Hepatocyte (in vitro differentiated cells): ENCODE data around the gene EYS.

ENCODE experiments used
- EZH2 ChIP-seq: fragments of 200-600 bp; sonication (generic); IDR thresholded peaks from 2 replicates; pipeline ENCODE4 v1.6.1; 2016; ENCODE audit warnings: antibody characterized with exemption, mild to moderate bottlenecking, borderline replicate concordance
- EZH2phosphoT487 ChIP-seq: fragments of 200-600 bp; sonication (generic); IDR thresholded peaks from one replicate; pipeline ENCODE4 v1.6.1; 2018; ENCODE audit warnings: antibody characterized with exemption, mild to moderate bottlenecking, low read depth, moderate library complexity; ENCODE audit not compliant: unreplicated experiment, severe bottlenecking
- TF ChIP-seq, protein P1 (sequence below): fragments of 200-600 bp; sonication (generic); IDR thresholded peaks from 2 replicates; pipeline ENCODE4 v1.5.1; 2016; ENCODE audit warnings: antibody characterized with exemption, mild to moderate bottlenecking; ENCODE audit not compliant: poor library complexity

DNA sequence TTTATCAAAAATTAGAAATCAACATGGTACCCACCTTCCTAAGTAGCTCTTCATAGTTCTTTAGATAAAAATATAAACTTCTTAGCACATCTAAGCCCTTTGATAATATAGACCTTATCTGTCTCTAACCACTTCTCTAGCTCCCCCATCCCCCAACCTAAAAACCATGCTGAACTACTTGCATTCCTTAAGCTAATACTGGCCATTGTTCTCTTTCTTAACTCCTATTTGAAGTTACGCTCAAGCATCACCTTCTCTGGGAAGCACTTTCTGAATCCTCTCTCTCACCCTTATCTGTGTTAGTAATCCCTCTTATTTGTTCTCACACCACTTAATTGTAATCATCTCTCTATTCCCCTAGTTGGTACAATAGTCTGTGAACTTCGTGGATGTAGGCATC is 1918.5 kb downstream of the EYS start:
- TF ChIP-seq, protein P1, sequence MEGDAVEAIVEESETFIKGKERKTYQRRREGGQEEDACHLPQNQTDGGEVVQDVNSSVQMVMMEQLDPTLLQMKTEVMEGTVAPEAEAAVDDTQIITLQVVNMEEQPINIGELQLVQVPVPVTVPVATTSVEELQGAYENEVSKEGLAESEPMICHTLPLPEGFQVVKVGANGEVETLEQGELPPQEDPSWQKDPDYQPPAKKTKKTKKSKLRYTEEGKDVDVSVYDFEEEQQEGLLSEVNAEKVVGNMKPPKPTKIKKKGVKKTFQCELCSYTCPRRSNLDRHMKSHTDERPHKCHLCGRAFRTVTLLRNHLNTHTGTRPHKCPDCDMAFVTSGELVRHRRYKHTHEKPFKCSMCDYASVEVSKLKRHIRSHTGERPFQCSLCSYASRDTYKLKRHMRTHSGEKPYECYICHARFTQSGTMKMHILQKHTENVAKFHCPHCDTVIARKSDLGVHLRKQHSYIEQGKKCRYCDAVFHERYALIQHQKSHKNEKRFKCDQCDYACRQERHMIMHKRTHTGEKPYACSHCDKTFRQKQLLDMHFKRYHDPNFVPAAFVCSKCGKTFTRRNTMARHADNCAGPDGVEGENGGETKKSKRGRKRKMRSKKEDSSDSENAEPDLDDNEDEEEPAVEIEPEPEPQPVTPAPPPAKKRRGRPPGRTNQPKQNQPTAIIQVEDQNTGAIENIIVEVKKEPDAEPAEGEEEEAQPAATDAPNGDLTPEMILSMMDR = no peak
- TF ChIP-seq EZH2phosphoT487 (no peak), EZH2 (no peak)
